Stimulated activated CD4-positive, alpha-beta T cell treated with anti-CD3 and anti-CD28 coated beads, TNF-alpha, amount 100 ng/mL, for 48 hours (primary cell): Measurements from ENCODE around the gene CFAP58.
A peak's percentile ranks its signal among the peaks of the same experiment; 100 is the strongest.

Experiments used
- DNase-seq, 3 donors: peaks; one replicate each; pipeline ENCODE4 v3.0.0-alpha.2; 2020; ENCODE audit warnings: low read depth in 3 of 3

Gene CFAP58

GRCh38 chr10:104368381-104368780 is 14.7 kb downstream of the CFAP58 start:
- DNase-seq = no peak

GRCh38 chr10:104371753-104372152 is 18.1 kb downstream of the CFAP58 start:
- DNase-seq = no peak

GRCh38 chr10:104374591-104374990 is 21.0 kb downstream of the CFAP58 start:
- no peak for DNase-seq

GRCh38 chr10:104376784-104377300 is 23.2 kb downstream of the CFAP58 start:
- no peak for DNase-seq

GRCh38 chr10:104380336-104380735 is 26.7 kb downstream of the CFAP58 start:
- DNase-seq = no peak

- peak in 1 of 3 donors; percentile 8 for DNase-seq
Measured at GRCh38 chr10:104387130-104387888, 33.7 kb downstream of the CFAP58 start.

- no peak for DNase-seq
Measured at GRCh38 chr10:104388830-104389229, 35.2 kb downstream of the CFAP58 start.

GRCh38 chr10:104391150-104391968 is 37.7 kb downstream of the CFAP58 start:
- no peak for DNase-seq

- DNase-seq = no peak
Measured at GRCh38 chr10:104391969-104392296, 38.3 kb downstream of the CFAP58 start.

GRCh38 chr10:104393387-104393786 is 39.8 kb downstream of the CFAP58 start:
- DNase-seq = no peak

GRCh38 chr10:104396581-104396980 is 42.9 kb downstream of the CFAP58 start:
- no peak for DNase-seq

GRCh38 chr10:104403636-104404035 is 50.0 kb downstream of the CFAP58 start:
- DNase-seq = no peak

GRCh38 chr10:104406715-104407650 is 53.4 kb downstream of the CFAP58 start:
- no peak for DNase-seq

GRCh38 chr10:104413528-104413927 is 59.9 kb downstream of the CFAP58 start:
- no peak for DNase-seq

GRCh38 chr10:104415526-104416165 is 62.0 kb downstream of the CFAP58 start:
- no peak for DNase-seq

- no peak for DNase-seq
Measured at GRCh38 chr10:104416851-104417250, 63.2 kb downstream of the CFAP58 start.

GRCh38 chr10:104417637-104418292 is 64.1 kb downstream of the CFAP58 start:
- no peak for DNase-seq

- DNase-seq = no peak
Measured at GRCh38 chr10:104424719-104425118, 71.1 kb downstream of the CFAP58 start.

GRCh38 chr10:104427989-104428388 is 74.4 kb downstream of the CFAP58 start:
- DNase-seq = no peak

- DNase-seq = no peak
Measured at GRCh38 chr10:104429846-104430245, 76.2 kb downstream of the CFAP58 start.

- DNase-seq = no peak
Measured at GRCh38 chr10:104430360-104430759, 76.7 kb downstream of the CFAP58 start.
